ENCODE measurements around the gene BAHCC1. TPM values are rescaled to one million over a fixed set of nuclear protein-coding genes. Genes with fewer than 3 reads are reported as not detected.

BAHCC1 gene
- total RNA-seq, result 1.5 and 1.7 TPM in 2 replicates

DNA sequence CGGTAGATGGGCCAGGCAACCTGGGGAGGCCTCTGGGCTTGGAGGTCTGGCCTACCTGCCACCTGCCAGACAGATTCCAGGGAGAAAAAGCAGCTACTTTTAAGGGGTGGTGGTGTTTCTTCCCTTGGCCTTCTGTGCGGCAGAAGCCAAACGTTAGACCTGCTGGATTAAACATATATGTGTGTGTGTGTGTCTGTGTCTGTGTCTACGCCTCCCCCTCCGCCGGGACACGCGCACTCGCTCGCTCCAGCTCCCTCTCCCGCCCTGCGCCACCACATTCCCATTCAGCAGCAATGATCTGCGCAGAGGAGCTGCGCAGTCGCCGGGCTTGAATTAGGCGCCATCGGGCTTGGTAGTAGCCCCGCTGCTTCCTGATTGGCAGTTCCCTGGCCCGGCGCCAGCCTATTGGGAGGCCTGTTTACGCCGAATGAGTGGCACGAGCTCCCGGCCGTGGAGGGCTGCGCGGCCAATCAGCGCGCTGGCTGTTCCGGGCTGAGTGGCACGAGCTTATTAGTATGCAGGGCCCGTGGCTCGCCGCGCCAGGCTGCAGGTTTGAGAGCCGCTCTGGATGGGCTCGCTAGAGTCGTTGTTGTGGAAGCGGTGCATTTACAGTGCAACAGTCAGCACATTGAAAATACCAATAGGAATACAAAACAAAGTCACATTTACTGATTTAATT, at the start of gene BAHCC1:
Gene BAHCC1, plus strand, starts transcription at position 537 of the 679 bp plus-strand sequence. CDS start 4,283 bp downstream, outside the sequence.

DNA sequence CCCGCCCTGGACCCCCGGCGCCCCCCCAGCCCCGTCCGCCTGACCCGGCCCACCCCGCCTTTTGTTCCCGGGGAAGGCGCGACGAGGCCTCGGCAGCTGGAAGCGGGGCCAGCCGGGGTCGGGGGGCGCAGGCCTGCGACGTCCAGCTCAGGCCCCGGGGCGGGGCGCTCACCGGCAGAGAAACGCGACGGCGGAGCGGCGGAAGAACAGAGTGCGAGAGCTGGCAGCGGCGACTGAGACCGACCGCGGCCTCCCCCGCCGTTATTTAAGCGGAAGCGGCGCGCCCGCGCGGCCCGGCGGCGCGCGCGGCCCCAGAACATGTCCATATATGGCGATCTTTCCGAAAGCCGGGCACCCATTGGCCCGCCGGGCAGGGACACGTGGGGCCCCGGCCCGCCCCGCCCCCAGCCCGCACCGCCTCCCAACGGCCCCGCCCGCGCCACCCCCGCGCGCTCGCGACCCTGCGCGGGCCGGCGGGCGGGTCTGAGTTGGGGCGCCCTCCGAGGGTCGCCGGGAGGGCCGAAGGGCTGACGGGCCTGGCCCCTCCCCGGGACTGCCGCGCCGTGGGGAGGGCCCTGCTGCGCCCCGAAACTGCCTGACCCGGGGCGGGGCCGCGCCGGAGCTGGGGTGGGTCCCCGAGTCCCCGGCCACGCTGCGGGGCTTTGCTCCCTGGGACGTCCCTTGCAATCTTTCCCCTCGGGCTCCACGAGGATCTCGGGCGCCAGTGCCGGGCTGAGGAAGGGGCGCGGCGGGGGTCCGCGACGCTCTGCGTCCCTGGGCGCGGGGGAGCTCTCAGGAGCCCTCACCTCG, 117.5 kb downstream of the BAHCC1 start, which contains the start of gene ACTG1:
Gene ACTG1, minus strand, starts transcription at position 238 of the 810 bp plus-strand sequence. CDS start 445 bp downstream, outside the sequence.

Other genes with a start within 250 kb of the BAHCC1 start
- gene PVALEF, start 229.9 kb upstream of the BAHCC1 start, total RNA-seq, result not detected in 2 replicates
- gene AATK, start 229.2 kb upstream of the BAHCC1 start, total RNA-seq, result 0.48 and 1.1 TPM in 2 replicates
- 8.9 and 11.5 TPM in 2 replicates for gene CEP131, start 172.5 kb upstream of the BAHCC1 start, total RNA-seq
- gene TEPSIN, start 156.4 kb upstream of the BAHCC1 start, total RNA-seq, result 6.7 and 11.9 TPM in 2 replicates
- 33.3 and 43.1 TPM in 2 replicates for gene NDUFAF8, start 156.1 kb upstream of the BAHCC1 start, total RNA-seq
- 54.1 and 64.8 TPM in 2 replicates for gene SLC38A10, start 100.2 kb upstream of the BAHCC1 start, total RNA-seq
- gene ACTG1, start 117.3 kb downstream of the BAHCC1 start, total RNA-seq, result 1,714 and 6,233 TPM in 2 replicates
- under 0.01 and 1.9 TPM in 2 replicates for gene FSCN2, start 132.9 kb downstream of the BAHCC1 start, total RNA-seq
- gene FAAP100, start 156.9 kb downstream of the BAHCC1 start, total RNA-seq, result 15.1 and 22.9 TPM in 2 replicates
- gene NPLOC4, start 241.7 kb downstream of the BAHCC1 start, total RNA-seq, result 44.3 and 48.9 TPM in 2 replicates
- gene TSPAN10, start 241.7 kb downstream of the BAHCC1 start, total RNA-seq, result 0.21 and 0.48 TPM in 2 replicates